DOHH2 (cell line): ENCODE measurements around the gene MT1X.
A peak's percentile ranks its signal among the peaks of the same experiment; 100 is the strongest.

Source experiments
- H3F3A ChIP-seq: fragments of 200-600 bp; sonication (generic), shearing (Covaris generic); 2 replicates; pipeline ENCODE4 v1.6.0; 2016; ENCODE audit warnings: antibody characterized with exemption, mild to moderate bottlenecking; ENCODE audit not compliant: control insufficient read depth, insufficient read depth
- H3K27ac ChIP-seq: fragments of 200-600 bp; sonication (generic); 2 replicates; pipeline ENCODE4 v1.5.1; 2014; ENCODE audit warnings: low read depth, mild to moderate bottlenecking, low read length, moderate library complexity
- H3K27me3 ChIP-seq: fragments of 200-600 bp; sonication (generic); 2 replicates; pipeline ENCODE4 v1.6.1; 2014; ENCODE audit warnings: mild to moderate bottlenecking, low read length, mixed read lengths; ENCODE audit not compliant: control insufficient read depth
- H3K36me3 ChIP-seq: fragments of 200-600 bp; sonication (generic); 2 replicates; pipeline ENCODE4 v1.6.1; 2014; ENCODE audit warnings: mild to moderate bottlenecking, low read length, moderate library complexity, mixed read lengths; ENCODE audit not compliant: control insufficient read depth
- H3K4me1 ChIP-seq: fragments of 200-600 bp; sonication (generic); 2 replicates; pipeline ENCODE4 v1.6.1; 2014; ENCODE audit warnings: mild to moderate bottlenecking, low read length, mixed read lengths; ENCODE audit not compliant: control insufficient read depth
- H3K4me2 ChIP-seq: fragments of 200-600 bp; sonication (generic); 2 replicates; pipeline ENCODE4 v1.6.0; 2014; ENCODE audit warnings: mild to moderate bottlenecking, low read length, moderate library complexity
- H3K4me3 ChIP-seq: fragments of 200-600 bp; sonication (generic); 2 replicates; pipeline ENCODE4 v1.5.1; 2014; ENCODE audit warnings: mild to moderate bottlenecking, low read length, mixed read lengths
- H3K79me2 ChIP-seq: fragments of 200-600 bp; sonication (generic); 2 replicates; pipeline ENCODE4 v1.6.1; 2014; ENCODE audit warnings: mild to moderate bottlenecking, low read length, mixed read lengths; ENCODE audit not compliant: control insufficient read depth
- H3K9me2 ChIP-seq: fragments of 200-600 bp; sonication (generic); replicated peaks from 2 replicates; pipeline ENCODE4 v1.6.1; 2014; ENCODE audit warnings: mild to moderate bottlenecking, low read length, mixed read lengths; ENCODE audit not compliant: control insufficient read depth
- H3K9me3 ChIP-seq: fragments of 200-600 bp; sonication (generic); 2 replicates; pipeline ENCODE4 v1.6.1; 2014; ENCODE audit warnings: antibody characterized with exemption, low read length, mixed read lengths; ENCODE audit not compliant: control insufficient read depth, insufficient read depth
- H4K20me1 ChIP-seq: fragments of 200-600 bp; sonication (generic); 2 replicates; pipeline ENCODE4 v1.6.0; 2014; ENCODE audit warnings: low read depth, mild to moderate bottlenecking, antibody characterized with exemption, low read length, moderate library complexity; ENCODE audit not compliant: control insufficient read depth, insufficient read depth
- EZH2phosphoT487 ChIP-seq: fragments of 200-600 bp; sonication (generic); IDR thresholded peaks from 2 replicates; pipeline ENCODE4 v1.6.1; 2017; ENCODE audit warnings: borderline replicate concordance, mild to moderate bottlenecking, antibody characterized with exemption, low read length, moderate library complexity, mixed read lengths
- TF ChIP-seq, protein P1 (sequence below): fragments of 200-600 bp; sonication (generic); IDR thresholded peaks from one replicate; pipeline ENCODE4 v1.5.1; 2014; ENCODE audit warnings: antibody characterized with exemption, mild to moderate bottlenecking, low read depth, low read length; ENCODE audit not compliant: poor library complexity, severe bottlenecking

Gene MT1X

GRCh38 chr16:56653218-56653617 lies 29.1 kb upstream of the MT1X start:
- Histone ChIP-seq H3K79me2 (no peaks in the 10 kb centered on the region), H3K4me2 (no peak overlapping the region), H3K27me3 (peaks cover 34% of the 10 kb centered on the region), H4K20me1 (no peaks in the 10 kb centered on the region), H3K9me3 (no peaks in the 10 kb centered on the region), H3K9me2 (no peaks in the 10 kb centered on the region), H3K27ac (no peak overlapping the region), H3F3A (no peaks in the 10 kb centered on the region), H3K36me3 (no peaks in the 10 kb centered on the region), H3K4me1 (peaks cover 4% of the 10 kb centered on the region), H3K4me3 (no peak overlapping the region)
- TF ChIP-seq EZH2phosphoT487 = no peak
- TF ChIP-seq, protein P1, sequence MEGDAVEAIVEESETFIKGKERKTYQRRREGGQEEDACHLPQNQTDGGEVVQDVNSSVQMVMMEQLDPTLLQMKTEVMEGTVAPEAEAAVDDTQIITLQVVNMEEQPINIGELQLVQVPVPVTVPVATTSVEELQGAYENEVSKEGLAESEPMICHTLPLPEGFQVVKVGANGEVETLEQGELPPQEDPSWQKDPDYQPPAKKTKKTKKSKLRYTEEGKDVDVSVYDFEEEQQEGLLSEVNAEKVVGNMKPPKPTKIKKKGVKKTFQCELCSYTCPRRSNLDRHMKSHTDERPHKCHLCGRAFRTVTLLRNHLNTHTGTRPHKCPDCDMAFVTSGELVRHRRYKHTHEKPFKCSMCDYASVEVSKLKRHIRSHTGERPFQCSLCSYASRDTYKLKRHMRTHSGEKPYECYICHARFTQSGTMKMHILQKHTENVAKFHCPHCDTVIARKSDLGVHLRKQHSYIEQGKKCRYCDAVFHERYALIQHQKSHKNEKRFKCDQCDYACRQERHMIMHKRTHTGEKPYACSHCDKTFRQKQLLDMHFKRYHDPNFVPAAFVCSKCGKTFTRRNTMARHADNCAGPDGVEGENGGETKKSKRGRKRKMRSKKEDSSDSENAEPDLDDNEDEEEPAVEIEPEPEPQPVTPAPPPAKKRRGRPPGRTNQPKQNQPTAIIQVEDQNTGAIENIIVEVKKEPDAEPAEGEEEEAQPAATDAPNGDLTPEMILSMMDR = no peak

DNA sequence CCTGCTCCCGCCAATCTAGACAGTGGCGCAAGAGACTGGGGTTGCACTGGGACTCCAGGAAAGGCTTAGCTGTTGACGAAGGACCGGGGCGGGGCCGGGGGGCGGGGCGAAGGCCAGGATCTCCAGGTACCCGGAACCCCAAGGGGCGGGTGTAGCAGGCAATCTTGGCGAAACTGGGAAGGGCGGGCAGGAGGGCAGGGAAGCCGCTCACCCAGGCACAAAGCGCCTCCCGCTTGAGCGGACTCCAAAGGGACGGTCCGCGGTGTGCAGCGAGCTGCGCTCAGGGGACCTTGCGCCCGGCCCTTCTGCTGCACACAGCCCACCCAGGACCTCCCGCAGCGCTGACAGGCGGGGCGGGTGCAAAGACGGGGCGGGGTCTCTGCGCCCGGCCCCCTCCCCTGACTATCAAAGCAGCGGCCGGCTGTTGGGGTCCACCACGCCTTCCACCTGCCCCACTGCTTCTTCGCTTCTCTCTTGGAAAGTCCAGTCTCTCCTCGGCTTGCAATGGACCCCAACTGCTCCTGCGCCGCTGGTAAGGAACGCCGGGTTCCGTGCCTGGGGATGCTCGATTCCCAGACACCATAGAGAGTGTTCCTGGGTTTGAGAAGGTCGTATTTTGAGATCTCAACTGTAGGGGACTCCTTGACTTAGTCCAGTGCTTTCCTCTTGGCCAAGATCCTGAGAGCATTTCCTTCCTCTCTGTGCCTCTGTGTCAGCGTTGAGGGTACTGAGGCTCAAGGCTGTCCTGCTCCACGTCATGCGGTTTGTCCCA lies 24.5 kb upstream of the MT1X start, which contains the start of gene MT1F:
Gene MT1F (plus strand): TSS at position 405 of the 772 bp plus-strand sequence. CDS start 100 bp downstream, at position 505.
- Histone ChIP-seq H3K9me2 (no peaks in the 10 kb centered on the region), H3K27me3 (peaks cover 39% of the 10 kb centered on the region), H3K27ac (no peak within 1 kb of the TSS), H3K4me3 (peak within 1 kb of the TSS; percentile 59), H3K4me2 (peak within 1 kb of the TSS; percentile 64), H3K4me1 (peaks cover 5% of the 10 kb centered on the region), H3K36me3 (no peaks in the 10 kb centered on the region), H3K9me3 (no peaks in the 10 kb centered on the region), H3F3A (no peaks in the 10 kb centered on the region), H4K20me1 (no peaks in the 10 kb centered on the region), H3K79me2 (no peaks in the 10 kb centered on the region)
- TF ChIP-seq, protein P1 = no peak
- no peak for TF ChIP-seq EZH2phosphoT487

- Histone ChIP-seq H3F3A (no peaks in the 10 kb centered on the region), H3K4me3 (peak overlapping the region; percentile 59)
These were observed 23.9 kb upstream of the MT1X start for GRCh38 chr16:56658327-56658875.

More at GRCh38 chr16:56658327-56658875, 23.9 kb upstream of the MT1X start:
- Histone ChIP-seq H3K36me3 (no peaks in the 10 kb centered on the region), H3K27ac (no peak overlapping the region), H3K79me2 (no peaks in the 10 kb centered on the region), H3K9me3 (no peaks in the 10 kb centered on the region), H3K27me3 (peaks cover 40% of the 10 kb centered on the region), H3K9me2 (no peaks in the 10 kb centered on the region), H3K4me1 (peaks cover 5% of the 10 kb centered on the region), H4K20me1 (no peaks in the 10 kb centered on the region), H3K4me2 (peak overlapping the region; percentile 64)
- no peak for TF ChIP-seq EZH2phosphoT487
- TF ChIP-seq, protein P1 = no peak
